Activated naive CD4-positive, alpha-beta T cell treated with anti-CD3 and anti-CD28 coated beads, Interleukin-2, amount 10 ng/mL, durations not matched to agents 7 days and 5 days (primary cell): ENCODE measurements around the gene KRTAP10-2.
"Not testable (repeated sequence)": the region's sequence is repeated elsewhere in the genome, so short reads cannot be mapped to it uniquely, and the experiment has no call there.

Source experiments
- CTCF ChIA-PET: fragments of 350-600 bp; sonication (Branson Sonifier 250); formaldehyde crosslinking; loops from one replicate; lab custom pipeline; 2021; ENCODE audit warnings: antibody characterized with exemption; lab: Charles Lee
- DNase-seq: peaks from one replicate; pipeline ENCODE4 v3.0.0-alpha.2; 2020
- H3K27ac Mint-ChIP-seq: one replicate; pipeline ENCODE4 v1.8.0; 2021; ENCODE audit warnings: mild to moderate bottlenecking, moderate library complexity, mixed read lengths
- H3K27me3 Mint-ChIP-seq: one replicate; pipeline ENCODE4 v1.8.0; 2021; ENCODE audit warnings: mild to moderate bottlenecking, mixed read lengths
- H3K36me3 Mint-ChIP-seq: one replicate; pipeline ENCODE4 v1.8.0; 2021; ENCODE audit warnings: mixed read lengths
- H3K4me1 Mint-ChIP-seq: one replicate; pipeline ENCODE4 v1.8.0; 2021; ENCODE audit warnings: mixed read lengths
- H3K4me3 Mint-ChIP-seq: one replicate; pipeline ENCODE4 v1.8.0; 2021; ENCODE audit warnings: mild to moderate bottlenecking, moderate library complexity, mixed read lengths
- H3K9me3 Mint-ChIP-seq: one replicate; pipeline ENCODE4 v1.8.0; 2021; ENCODE audit warnings: mixed read lengths

Gene KRTAP10-2

DNA sequence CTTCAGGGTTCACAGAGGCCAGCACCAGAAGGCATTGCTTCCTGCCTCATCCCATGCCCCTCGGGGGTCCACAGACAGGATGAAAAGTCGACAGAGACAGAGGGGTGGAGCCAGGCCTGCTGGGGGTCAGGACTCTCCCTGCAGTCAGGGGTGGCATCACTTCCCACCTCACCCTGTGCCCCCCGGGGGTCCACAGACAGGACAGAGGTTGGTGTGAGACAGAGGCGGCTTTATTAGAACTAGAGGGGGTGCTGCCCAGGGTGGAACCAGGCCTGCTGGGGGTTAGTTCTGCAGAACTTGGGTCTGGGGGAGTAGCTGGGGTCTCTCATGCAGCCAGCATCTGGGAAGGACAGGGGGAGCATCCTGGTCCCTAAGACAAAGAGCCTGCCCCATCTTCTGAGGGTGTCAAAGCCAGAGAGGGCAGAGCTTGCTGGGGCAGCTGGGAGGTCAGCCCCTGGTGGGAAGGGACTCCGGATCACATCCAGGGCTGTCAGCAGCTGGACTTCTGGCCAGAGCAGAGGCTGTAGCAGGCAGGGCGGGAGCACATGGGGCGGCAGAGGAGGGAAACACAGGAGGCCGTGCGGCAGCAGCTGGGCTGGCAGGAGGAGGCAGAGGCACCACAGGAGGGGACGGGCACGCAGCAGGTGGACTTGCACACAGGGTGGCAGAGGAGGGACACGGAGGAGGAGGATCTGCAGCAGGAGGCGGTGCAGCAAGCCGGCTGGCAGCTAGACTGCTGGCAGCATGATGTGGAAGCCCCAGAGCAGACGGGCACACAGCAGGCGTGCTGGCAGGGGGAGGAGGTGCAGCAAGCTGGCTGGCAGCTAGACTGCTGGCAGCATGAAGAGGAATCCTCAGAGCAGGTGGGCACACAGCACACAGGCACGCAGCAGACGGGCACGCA, 39.8 kb upstream of the KRTAP10-2 start:
- CTCF ChIA-PET = not testable (repeated sequence)

DNA sequence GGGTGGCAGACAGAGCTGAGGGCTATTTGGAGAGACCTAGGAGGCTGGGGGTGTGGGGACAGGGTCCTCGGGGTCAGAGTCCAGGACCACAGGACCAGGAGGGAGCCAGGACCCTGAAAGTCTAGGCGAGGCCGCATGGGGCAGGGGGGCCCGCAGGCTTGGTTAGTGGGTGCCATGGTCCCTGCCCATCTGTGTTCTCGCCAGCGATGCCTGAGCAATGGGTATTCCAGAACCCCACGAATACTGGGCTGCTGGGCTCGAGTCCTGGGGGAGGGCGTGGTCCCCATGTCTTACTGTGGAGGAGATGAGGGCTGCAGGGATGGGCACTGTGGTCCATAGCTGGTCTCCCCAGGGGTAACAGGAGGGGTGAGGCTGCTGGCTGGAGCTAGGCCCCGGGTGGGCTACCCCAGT, 39.0 kb upstream of the KRTAP10-2 start:
- DNase-seq = no peak
- no peaks in the 10 kb centered on the region for H3K9me3 Mint-ChIP-seq
- H3K36me3 Mint-ChIP-seq = peaks cover 3% of the 10 kb centered on the region
- no peak overlapping the region for H3K4me3 Mint-ChIP-seq
- peaks cover 48% of the 10 kb centered on the region for H3K27me3 Mint-ChIP-seq
- H3K27ac Mint-ChIP-seq = no peak overlapping the region
- CTCF ChIA-PET = no interaction called here
- no peaks in the 10 kb centered on the region for H3K4me1 Mint-ChIP-seq

More for the DNA sequence above, 39.8 kb upstream of the KRTAP10-2 start:
- not testable (repeated sequence) for H3K27ac Mint-ChIP-seq, DNase-seq, H3K36me3 Mint-ChIP-seq, H3K9me3 Mint-ChIP-seq, H3K4me1 Mint-ChIP-seq, H3K4me3 Mint-ChIP-seq
- H3K27me3 Mint-ChIP-seq = peaks cover 42% of the 10 kb centered on the region

DNA sequence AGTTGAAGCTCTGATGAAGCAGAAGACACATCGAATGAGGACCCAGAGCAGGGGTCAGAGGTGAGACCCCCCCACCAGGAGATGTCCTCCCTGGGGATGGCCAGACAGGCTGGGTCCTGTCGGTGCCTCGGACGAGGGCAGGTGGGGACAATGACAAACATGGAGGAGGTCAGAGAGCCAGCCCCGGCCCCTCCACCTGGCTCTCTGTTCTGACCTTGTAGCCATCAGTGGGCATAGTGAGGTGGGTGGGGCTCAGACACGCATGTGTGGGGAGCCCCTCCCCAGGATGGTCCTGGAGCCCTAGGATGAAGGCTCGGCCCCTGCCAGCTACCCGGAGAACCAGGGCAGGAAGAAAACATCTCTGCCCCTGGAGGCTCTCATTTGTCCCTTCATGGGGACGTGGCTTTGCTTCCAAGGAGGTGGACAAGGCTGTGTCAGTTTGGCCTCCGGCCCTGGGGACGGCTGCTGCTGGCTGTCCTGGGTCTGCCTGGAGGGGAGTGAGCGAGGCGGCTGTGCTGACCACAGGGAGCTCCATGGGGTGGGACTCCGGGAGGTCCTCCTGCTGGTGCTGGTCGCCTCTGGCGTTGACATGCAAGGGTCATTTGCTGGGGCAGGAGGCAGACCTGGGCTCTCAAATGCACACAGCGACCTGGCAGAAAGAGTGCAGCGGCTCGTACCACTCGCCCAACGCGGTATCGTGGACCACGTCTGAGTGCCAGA, 38.4 kb upstream of the KRTAP10-2 start:
- no peak overlapping the region for H3K4me3 Mint-ChIP-seq
- H3K36me3 Mint-ChIP-seq = peaks cover 3% of the 10 kb centered on the region
- no peaks in the 10 kb centered on the region for H3K4me1 Mint-ChIP-seq
- peaks cover 52% of the 10 kb centered on the region for H3K27me3 Mint-ChIP-seq
- no peaks in the 10 kb centered on the region for H3K9me3 Mint-ChIP-seq
- H3K27ac Mint-ChIP-seq = no peak overlapping the region
- DNase-seq = no peak
- CTCF ChIA-PET = no interaction called here

DNA sequence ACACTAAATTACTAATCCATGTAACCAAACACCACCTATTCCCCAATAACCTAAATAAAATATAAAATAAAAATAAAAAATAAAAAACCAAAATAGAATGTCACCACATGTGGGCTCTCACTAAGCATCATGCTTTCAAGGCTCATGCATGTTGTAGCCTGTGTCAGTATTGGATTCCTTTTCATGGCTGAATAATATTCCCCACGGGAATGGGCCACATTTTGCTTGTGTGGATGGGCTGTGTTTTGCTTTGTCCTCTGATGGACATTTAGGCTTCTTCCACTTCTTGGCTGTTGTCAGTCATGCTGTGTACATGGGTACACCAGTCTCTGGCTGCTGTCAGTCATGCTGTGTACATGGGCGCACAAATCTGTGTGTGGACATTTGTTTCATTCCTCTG, 37.8 kb upstream of the KRTAP10-2 start:
- no peak overlapping the region for H3K27ac Mint-ChIP-seq
- H3K4me3 Mint-ChIP-seq = no peak overlapping the region
- no peak for DNase-seq
- H3K9me3 Mint-ChIP-seq = no peaks in the 10 kb centered on the region
- peaks cover 3% of the 10 kb centered on the region for H3K36me3 Mint-ChIP-seq
- H3K4me1 Mint-ChIP-seq = peaks cover 4% of the 10 kb centered on the region
- H3K27me3 Mint-ChIP-seq = peaks cover 52% of the 10 kb centered on the region
- CTCF ChIA-PET = no interaction called here

DNA sequence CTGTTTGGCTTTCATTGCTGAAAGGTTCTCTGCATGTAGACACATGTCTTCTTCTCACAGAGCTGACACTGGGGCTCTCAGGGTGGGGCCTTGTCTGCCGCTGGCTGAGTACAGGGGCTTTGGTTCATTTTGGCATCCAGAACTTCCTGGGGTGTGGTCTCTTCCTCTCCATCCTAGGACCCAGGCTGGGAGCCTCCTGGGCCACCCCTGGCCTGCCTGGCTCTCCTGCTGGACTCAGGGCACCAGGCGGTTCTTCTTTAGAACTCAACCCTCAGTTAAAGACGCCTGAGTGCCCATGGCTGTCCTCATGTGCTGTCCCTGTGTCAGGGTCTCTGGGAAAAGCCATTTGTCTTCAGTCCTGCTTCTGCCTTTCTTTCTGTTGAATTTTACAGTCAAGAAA, 34.6 kb upstream of the KRTAP10-2 start:
- Mint-ChIP-seq H3K36me3 (peaks cover 5% of the 10 kb centered on the region), H3K9me3 (peaks cover 10% of the 10 kb centered on the region), H3K4me3 (no peak overlapping the region), H3K4me1 (peaks cover 16% of the 10 kb centered on the region), H3K27ac (no peak overlapping the region), H3K27me3 (peaks cover 44% of the 10 kb centered on the region)
- no peak for DNase-seq
- CTCF ChIA-PET = no interaction called here

DNA sequence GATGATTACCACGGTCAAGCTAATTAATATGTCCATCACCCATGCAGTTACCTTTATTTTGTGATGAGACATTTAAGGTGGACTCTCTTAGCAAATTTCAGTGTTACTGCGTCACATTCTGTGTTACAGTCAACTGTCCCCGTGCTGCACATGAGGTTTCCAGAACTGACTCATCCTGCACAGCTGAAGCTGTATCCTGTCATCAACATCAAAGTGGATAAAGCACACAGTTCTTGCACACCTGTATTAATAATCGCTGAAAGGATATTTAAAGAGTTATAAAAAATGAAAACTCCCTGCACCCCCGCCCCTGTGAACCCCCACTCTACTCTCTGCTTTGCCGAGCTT, 32.5 kb upstream of the KRTAP10-2 start:
- H3K27me3 Mint-ChIP-seq = peaks cover 46% of the 10 kb centered on the region
- peaks cover 5% of the 10 kb centered on the region for H3K36me3 Mint-ChIP-seq
- H3K9me3 Mint-ChIP-seq = peaks cover 20% of the 10 kb centered on the region
- CTCF ChIA-PET = no interaction called here
- H3K27ac Mint-ChIP-seq = no peak overlapping the region
- H3K4me3 Mint-ChIP-seq = no peak overlapping the region
- peak; percentile 47 for DNase-seq
- H3K4me1 Mint-ChIP-seq = peaks cover 16% of the 10 kb centered on the region

DNA sequence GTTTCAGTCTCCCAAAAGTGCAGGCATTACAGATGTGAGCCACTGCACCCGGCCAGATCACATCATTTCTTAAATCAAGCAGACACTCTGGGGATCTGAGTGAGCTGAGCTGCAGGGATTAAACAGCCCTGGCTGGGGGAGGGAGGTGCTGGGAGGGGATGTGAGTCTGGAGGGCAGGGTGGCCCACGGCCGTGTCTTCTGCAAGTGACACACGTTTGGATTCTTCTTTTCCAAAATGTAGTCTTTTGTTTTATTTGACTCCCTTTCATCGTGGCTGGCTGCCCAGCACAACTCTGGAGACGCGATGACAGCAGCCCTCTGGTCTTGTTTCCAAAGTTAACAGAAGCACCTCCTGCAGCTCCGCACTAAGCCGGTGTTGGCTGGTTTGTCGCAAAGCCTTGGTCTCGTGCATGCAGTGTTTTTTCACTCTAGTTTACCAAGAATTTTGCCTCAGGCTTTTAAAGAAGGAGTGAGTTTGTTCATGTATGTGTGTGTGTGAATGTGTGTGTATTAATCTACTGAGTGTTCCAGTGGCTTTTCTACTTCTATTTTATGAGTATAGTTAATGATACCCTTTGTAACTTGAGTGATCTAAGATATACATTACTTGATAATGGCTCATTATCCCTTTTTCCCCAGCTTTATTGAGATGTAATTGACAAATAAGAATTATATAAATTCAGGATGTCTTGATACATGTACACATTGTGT, 31.9 kb upstream of the KRTAP10-2 start:
- DNase-seq = no peak
- Mint-ChIP-seq H3K4me1 (peaks cover 16% of the 10 kb centered on the region), H3K4me3 (no peak overlapping the region), H3K36me3 (peaks cover 5% of the 10 kb centered on the region), H3K9me3 (peaks cover 21% of the 10 kb centered on the region), H3K27ac (no peak overlapping the region), H3K27me3 (peaks cover 46% of the 10 kb centered on the region)
- CTCF ChIA-PET = no interaction called here

DNA sequence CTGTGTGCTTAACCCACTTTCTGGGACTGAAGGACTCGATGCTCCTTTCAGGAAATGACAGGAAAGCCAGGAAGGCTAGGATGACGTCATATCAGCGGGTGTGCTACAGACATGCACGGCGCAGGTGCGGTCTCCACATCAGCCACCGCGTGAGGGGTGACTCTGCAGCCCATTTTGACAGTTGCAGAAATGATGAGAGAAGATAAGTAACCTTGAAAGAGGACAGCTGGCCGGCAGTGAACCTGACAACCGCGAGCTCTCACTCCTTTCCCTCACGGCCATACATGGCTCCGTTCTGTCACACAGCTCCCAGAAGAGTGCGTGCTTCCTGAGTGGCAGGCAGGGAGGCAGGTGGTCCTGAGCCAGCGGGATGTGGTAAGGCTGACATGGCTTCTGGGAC, 30.8 kb upstream of the KRTAP10-2 start:
- Mint-ChIP-seq H3K4me1 (peaks cover 16% of the 10 kb centered on the region), H3K27me3 (peaks cover 42% of the 10 kb centered on the region), H3K27ac (no peak overlapping the region), H3K4me3 (no peak overlapping the region), H3K36me3 (peaks cover 11% of the 10 kb centered on the region), H3K9me3 (peaks cover 32% of the 10 kb centered on the region)
- CTCF ChIA-PET = no interaction called here
- DNase-seq = no peak

DNA sequence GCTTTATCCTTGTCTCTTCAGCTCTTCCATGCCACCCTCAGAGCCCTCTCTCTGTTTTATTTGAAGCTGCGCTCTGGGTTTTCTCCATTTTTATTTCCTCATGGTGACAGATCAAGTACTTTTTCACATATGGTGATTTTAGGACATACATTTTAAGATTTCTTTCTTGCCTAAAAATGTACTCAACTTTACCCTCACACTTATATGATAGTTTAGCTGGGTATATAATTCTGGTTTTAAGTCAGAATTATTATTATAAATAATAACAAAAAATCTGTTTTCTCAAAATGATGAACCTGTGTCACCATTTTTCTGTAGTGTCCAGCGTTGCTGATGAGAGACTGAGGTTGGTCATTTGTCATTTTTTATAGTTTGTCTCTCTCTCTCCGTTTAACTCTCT, 29.9 kb upstream of the KRTAP10-2 start:
- Mint-ChIP-seq H3K27me3 (peaks cover 33% of the 10 kb centered on the region), H3K36me3 (peaks cover 11% of the 10 kb centered on the region), H3K9me3 (peaks cover 39% of the 10 kb centered on the region), H3K4me1 (peaks cover 16% of the 10 kb centered on the region), H3K27ac (no peak overlapping the region), H3K4me3 (no peak overlapping the region)
- CTCF ChIA-PET = interaction anchor here (0.7 kb wide), 1 partner anchor 76 kb away, joined by 3 read pairs; no protein-coding TSS in a partner anchor
- DNase-seq = no peak

DNA sequence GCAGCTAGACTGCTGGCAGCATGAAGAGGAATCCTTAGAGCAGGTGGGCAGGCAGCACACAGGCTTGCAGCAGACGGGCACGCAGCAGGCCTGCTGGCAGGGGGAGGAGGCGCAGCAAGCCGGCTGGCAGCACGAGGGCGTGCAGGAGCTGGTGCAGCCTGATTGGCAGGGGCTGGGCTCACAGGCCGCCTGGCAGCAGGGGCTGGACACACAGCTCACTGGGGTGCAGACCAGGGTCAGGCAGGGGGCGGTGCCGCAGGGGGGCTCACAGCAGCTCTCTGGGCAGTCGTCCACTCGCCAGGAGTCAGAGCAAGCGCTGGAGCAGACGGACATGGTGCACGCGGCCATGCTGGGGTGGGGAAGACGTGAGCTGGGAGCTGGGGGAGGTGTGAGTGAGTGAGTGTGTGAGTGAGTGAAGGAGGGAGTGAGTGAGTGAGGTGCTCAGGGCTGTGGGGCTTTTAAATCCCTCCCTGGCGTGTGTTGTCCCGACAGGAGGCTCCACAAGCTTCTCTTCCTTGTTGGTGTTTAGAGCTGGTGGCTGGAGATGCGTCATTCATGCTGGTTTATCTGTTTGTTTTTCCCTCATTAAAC, 29.0 kb upstream of the KRTAP10-2 start, which contains the start of gene KRTAP10-5:
KRTAP10-5 (minus strand) TSS at position 374 of the 591 bp plus-strand sequence; CDS start at position 348, 26 bp downstream.
- H3K4me3 Mint-ChIP-seq, DNase-seq, H3K27ac Mint-ChIP-seq: not testable (repeated sequence)
- CTCF ChIA-PET = interaction anchor here (0.7 kb wide), 1 partner anchor 75 kb away, joined by 3 read pairs; no protein-coding TSS in a partner anchor
- Mint-ChIP-seq H3K36me3 (peaks cover 11% of the 10 kb centered on the region), H3K4me1 (peaks cover 16% of the 10 kb centered on the region), H3K9me3 (peaks cover 42% of the 10 kb centered on the region), H3K27me3 (peaks cover 25% of the 10 kb centered on the region)

DNA sequence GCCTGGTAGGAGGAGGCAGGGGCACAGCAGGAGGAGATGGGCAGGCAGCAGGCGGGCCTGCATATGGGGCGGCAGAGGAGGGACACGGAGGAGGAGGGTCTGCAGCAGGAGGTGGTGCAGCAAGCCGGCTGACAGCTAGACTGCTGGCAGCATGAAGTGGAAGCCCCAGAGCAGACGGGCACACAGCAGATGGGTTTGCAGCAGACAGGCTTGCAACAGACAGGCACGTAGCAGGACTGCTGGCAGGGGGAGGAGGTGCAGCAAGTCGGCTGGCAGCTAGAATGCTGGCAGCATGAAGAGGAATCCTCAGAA, 28.5 kb upstream of the KRTAP10-2 start:
- H3K9me3 Mint-ChIP-seq = peaks cover 42% of the 10 kb centered on the region
- H3K27me3 Mint-ChIP-seq = peaks cover 25% of the 10 kb centered on the region
- H3K4me3 Mint-ChIP-seq = no peak overlapping the region
- no peak overlapping the region for H3K27ac Mint-ChIP-seq
- CTCF ChIA-PET = no interaction called here
- H3K4me1 Mint-ChIP-seq = peaks cover 16% of the 10 kb centered on the region
- peaks cover 11% of the 10 kb centered on the region for H3K36me3 Mint-ChIP-seq
- no peak for DNase-seq

DNA sequence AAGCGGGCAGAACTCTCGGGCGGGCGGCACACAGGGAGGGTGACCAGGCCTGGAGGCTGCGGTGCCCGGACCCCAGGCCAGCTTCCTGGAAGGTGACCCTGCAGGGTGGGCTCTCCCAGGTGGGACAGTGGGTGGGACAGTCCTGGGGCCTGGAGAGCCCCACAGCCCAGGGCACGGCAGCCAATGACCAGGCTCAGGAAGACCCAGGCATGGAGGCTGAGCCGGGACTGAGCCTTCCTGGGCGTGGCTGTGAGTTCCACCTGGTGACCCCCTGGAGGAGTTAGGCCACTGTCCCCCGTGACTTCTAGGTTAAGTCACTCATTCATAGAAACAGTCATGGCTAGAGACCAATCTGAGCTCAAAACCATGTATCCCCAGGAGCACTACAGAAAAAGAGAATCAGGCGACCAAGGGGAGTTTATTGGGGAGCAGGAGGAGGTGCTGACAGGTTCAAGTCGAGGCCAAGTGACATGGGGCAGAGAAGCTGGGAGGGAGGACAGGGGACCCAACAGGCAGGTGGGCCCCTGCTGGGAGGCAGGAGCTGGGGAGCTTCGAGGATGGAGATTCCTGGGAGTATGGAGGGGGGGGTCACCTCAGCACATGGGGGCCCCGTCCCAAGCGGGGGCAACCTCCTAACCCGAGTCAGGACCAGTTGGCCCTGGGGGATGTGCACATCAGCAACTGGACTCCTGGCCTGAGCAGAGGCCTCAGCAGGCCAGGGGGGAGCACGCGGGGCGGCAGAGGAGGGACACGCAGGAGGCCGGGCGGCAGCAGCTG, 27.9 kb upstream of the KRTAP10-2 start:
- DNase-seq = no peak
- Mint-ChIP-seq H3K27ac (no peak overlapping the region), H3K4me3 (no peak overlapping the region), H3K36me3 (peaks cover 11% of the 10 kb centered on the region), H3K4me1 (peaks cover 14% of the 10 kb centered on the region), H3K9me3 (peaks cover 42% of the 10 kb centered on the region), H3K27me3 (peaks cover 30% of the 10 kb centered on the region)
- CTCF ChIA-PET = no interaction called here

DNA sequence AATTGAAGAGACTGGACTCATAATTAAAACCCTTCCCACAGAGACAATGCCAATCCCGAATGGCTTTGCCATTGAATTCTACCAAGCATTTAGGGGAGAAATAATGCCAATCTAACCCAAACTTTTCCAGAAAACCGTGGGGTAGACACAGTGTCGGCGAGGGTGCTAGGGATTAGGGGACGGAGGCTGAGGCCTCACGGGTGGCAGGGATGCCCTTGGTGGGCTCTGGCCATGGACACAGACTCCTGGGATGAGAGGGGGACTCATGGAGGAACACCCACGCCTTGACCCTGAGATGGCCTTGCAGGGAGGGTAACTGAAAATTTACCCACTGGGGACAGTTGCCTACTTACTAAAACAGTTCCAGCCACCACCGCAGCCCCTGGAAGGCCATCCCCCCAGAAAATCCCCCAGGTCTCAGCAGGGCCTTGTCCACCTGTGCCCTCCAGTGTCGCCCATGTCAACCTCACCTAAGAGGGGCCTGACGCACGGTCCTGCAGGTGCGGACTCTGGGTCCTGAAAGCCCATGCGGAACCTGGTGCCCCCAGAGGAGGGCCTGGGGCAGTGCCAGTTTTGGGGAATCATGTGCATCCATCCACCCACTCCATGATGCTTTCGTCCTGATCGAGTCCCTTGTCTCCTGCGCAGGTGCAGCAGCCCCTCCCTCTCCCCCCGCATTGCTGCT, 27.2 kb upstream of the KRTAP10-2 start:
- peaks cover 37% of the 10 kb centered on the region for H3K27me3 Mint-ChIP-seq
- peaks cover 42% of the 10 kb centered on the region for H3K9me3 Mint-ChIP-seq
- H3K36me3 Mint-ChIP-seq = peaks cover 11% of the 10 kb centered on the region
- CTCF ChIA-PET = no interaction called here
- H3K27ac Mint-ChIP-seq = no peak overlapping the region
- peaks cover 6% of the 10 kb centered on the region for H3K4me1 Mint-ChIP-seq
- H3K4me3 Mint-ChIP-seq = no peak overlapping the region
- DNase-seq = no peak
